Brain microvascular endothelial cell (primary cell): ENCODE results near the gene SACS.

Experiments used
- DNase-seq: peaks from one replicate; pipeline ENCODE4 v3.0.0-alpha.2; 2020
- H3K27ac ChIP-seq: fragments of 250-450 bp; sonication (Bioruptor Pico); 2 replicates; pipeline ENCODE4 v1.5.1; 2020; ENCODE audit warnings: mild to moderate bottlenecking, moderate library complexity
- H3K27me3 ChIP-seq: fragments of 250-450 bp; sonication (Bioruptor Pico); replicated peaks from 2 replicates; pipeline ENCODE4 v1.5.1; 2020; ENCODE audit warnings: mild to moderate bottlenecking
- H3K36me3 ChIP-seq: fragments of 250-450 bp; sonication (Bioruptor Pico); replicated peaks from 2 replicates; pipeline ENCODE4 v1.5.1; 2020; ENCODE audit warnings: mild to moderate bottlenecking
- H3K4me3 ChIP-seq: 2 replicates; pipeline ENCODE4 v1.5.1; 2011; ENCODE audit warnings: low read depth, mild to moderate bottlenecking, control low read depth, low read length, moderate library complexity
- CTCF ChIP-seq: IDR thresholded peaks from 2 replicates; pipeline ENCODE4 v1.5.1; 2011; ENCODE audit warnings: low read depth, mild to moderate bottlenecking, moderate library complexity, low read length, control low read depth, inconsistent platforms; ENCODE audit errors: missing control alignments
- in situ Hi-C: cut with HindIII; loops from 2 replicates; pipeline ENCODE4 v1.10.0; 2017; ENCODE audit warnings: low sequenced_read_pairs, low pct_ligation_motif_present

The SACS gene

GRCh38 chr13:23330356-23330755 is 103.1 kb downstream of the SACS start:
- no peak for DNase-seq
- no peaks in the 10 kb centered on the region for H3K36me3 ChIP-seq
- H3K27me3 ChIP-seq: no peaks in the 10 kb centered on the region
- in situ Hi-C loops: no loop called here
- no peak for TF ChIP-seq CTCF
- no peak overlapping the region for H3K4me3 ChIP-seq
- no peak overlapping the region for H3K27ac ChIP-seq

DNA sequence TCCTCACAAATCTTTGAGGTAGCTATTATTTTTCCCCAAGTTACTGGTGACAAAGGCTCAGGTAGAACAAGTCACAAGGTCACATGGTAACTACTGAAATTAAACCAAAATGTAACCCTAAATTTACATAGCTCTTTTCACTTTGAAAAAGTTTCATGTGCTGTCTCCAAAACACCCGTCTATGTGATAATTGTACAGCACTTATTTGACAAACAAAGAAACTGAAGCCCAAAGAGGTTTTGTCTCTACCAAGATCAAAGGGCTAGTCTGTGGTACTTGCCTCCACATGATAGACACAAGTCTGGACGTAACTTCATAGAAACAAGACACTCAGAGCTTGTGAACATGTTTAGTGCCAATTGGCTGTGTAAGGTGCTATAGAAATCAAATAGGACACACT is 108.3 kb downstream of the SACS start:
- H3K27ac ChIP-seq: no peak overlapping the region
- H3K4me3 ChIP-seq: no peak overlapping the region
- TF ChIP-seq CTCF: no peak
- in situ Hi-C loops: no loop called here
- DNase-seq: no peak
- no peaks in the 10 kb centered on the region for H3K27me3 ChIP-seq
- H3K36me3 ChIP-seq: no peaks in the 10 kb centered on the region

DNA sequence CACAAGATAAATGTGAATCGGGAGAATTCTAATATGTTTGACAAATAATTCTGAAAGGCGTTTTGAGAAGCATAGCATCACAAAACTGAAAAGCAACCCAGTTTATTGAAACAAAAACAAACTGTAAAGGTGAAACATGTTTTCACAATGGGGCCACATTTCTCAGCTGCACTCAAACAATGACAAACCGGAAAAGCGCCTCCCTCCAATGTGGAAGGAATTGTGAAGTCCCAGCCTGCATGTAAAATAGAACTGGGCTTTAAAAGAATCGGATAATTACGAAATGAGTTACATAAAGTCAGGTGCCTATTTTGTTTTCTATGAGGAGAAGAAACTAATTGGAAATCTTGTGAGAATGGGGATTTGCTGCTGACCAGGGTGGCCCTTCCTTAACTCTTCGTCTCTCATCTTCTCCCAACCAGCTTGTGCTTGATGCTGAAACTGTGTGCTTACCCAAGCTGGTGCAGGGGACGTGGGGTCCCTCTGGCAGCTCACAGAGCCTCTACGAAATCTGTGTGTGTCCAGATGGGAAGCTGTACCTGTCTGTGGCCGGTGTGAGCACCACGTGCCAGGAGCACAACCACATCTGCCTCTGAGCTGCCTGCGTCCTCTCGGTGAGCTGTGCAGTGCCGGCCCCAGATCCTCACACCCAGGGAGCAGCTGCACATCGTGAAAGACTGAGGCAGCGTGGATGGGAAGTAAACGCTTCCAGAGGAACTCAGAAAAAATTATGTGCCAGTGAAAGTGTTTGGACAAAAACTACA is 109.4 kb downstream of the SACS start:
- no peak for TF ChIP-seq CTCF
- in situ Hi-C loops: no loop called here
- no peaks in the 10 kb centered on the region for H3K27me3 ChIP-seq
- no peak overlapping the region for H3K27ac ChIP-seq
- no peak overlapping the region for H3K4me3 ChIP-seq
- no peaks in the 10 kb centered on the region for H3K36me3 ChIP-seq
- no peak for DNase-seq

DNA sequence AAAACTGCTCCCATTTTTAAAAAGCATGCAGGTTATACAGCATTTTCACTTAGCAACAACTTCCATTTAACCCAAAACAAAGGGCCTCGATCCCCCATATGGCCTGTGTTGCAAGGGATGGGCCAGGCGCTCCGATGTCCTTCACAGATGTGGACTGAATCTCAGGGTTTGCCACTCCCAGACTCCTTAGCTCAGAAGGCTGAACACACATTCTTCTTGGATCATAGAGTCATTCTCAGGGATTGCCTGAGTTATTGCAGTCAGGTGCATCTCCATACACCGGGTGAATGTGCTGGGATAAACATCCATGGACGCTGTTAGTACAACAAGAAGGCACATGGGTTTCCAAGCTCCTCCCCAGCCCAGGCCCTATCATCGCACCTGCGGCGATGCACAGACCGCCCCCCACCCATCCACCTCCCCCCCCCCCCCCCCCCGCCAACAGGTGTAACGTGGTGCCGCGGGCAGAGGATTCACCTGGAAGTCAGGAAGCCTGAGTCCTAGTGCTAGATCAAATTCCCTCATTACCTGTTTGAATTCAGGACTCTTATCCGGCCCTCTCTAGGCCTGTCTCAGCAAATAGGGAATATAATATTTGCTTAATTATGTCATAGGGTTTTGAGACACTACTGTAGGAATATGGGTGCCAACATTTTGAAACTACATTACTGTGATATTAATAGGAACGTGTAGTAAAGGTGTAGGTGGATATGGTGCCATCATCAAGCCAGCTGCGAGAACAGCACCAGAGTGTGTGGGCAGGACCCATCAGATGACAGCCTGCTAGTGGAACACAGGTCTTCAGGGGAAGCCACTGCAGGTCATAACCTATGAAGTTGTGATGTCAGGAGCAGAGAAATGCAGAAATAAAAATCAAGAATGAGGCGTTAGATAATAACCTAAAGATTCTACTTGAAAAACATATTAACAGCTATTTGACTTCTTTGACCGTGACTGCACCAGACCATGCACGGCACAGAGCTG is 110.9 kb downstream of the SACS start:
- Histone ChIP-seq H3K4me3 (no peak overlapping the region), H3K36me3 (no peaks in the 10 kb centered on the region), H3K27ac (peak overlapping the region; percentile 99), H3K27me3 (no peaks in the 10 kb centered on the region)
- DNase-seq: no peak
- TF ChIP-seq CTCF: no peak
- in situ Hi-C loops: no loop called here

DNA sequence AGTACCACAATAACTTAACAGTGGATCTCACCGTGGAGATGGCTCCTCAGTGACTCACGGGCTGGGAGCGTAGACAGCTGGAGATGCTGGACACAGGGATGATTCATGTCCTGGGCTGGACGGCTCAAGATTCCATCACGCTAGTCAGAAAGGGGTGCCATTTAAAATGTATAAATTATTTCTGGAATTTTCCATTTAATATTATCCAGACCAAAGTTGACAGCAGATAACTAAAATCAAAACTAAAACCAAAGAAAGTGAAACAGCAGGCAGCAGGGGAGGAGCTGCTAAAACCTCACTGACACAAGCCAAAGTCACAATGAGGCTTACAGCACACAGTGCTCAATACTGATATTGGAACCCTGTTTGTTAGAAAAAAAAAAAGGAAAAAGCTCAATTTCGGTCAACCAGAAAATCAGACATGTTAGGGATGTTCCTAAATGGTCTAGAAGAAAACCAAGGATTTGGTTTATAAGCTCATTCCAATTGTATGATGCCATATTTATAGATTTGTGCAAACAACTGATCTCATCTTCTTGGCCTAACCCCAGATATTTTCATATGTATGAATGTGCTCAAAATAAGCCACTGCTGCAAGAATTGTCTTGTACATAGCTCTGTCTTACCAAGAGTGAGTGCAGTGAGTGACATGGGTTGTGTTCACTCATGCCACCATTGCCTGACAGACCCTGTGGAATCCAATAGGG is 111.8 kb downstream of the SACS start:
- peak; percentile 98 for DNase-seq
- no peak for TF ChIP-seq CTCF
- peak overlapping the region; percentile 24 for H3K4me3 ChIP-seq
- in situ Hi-C loops: no loop called here
- H3K36me3 ChIP-seq: no peaks in the 10 kb centered on the region
- H3K27me3 ChIP-seq: no peaks in the 10 kb centered on the region
- H3K27ac ChIP-seq: peak overlapping the region; percentile 99
